Stimulated activated CD8-positive, alpha-beta memory T cell treated with anti-CD3 and anti-CD28 coated beads, Interleukin-15, amount 100 ng/mL, for 1 hour (primary cell): ENCODE measurements around the gene ESYT3.

Source experiments
- DNase-seq: peaks from one replicate; pipeline ENCODE4 v3.0.0-alpha.2; 2020; ENCODE audit warnings: low read depth

Gene ESYT3

GRCh38 chr3:138434276-138434874 lies at the start of gene ESYT3:
Gene ESYT3 (plus strand): TSS chr3:138434616. CDS start chr3:138434799, 183 bp downstream.
- DNase-seq: no peak

- DNase-seq: no peak
These were observed 49.4 kb upstream of the ESYT3 start for GRCh38 chr3:138384976-138385375.

GRCh38 chr3:138389144-138389601 lies 45.2 kb upstream of the ESYT3 start:
- no peak for DNase-seq

GRCh38 chr3:138389841-138390581 lies 44.4 kb upstream of the ESYT3 start:
- DNase-seq: no peak

- DNase-seq: no peak
These were observed 43.9 kb upstream of the ESYT3 start for GRCh38 chr3:138390582-138390932.

- no peak for DNase-seq
These were observed 40.3 kb upstream of the ESYT3 start for GRCh38 chr3:138394156-138394555.

- DNase-seq: no peak
These were observed 39.7 kb upstream of the ESYT3 start for GRCh38 chr3:138394686-138395085.

- DNase-seq: no peak
These were observed 38.3 kb upstream of the ESYT3 start for GRCh38 chr3:138395865-138396751.

GRCh38 chr3:138396752-138397410 lies 37.5 kb upstream of the ESYT3 start:
- no peak for DNase-seq

- no peak for DNase-seq
These were observed 36.4 kb upstream of the ESYT3 start for GRCh38 chr3:138397983-138398382.

GRCh38 chr3:138398791-138399575 lies 35.4 kb upstream of the ESYT3 start:
- DNase-seq: no peak

GRCh38 chr3:138399766-138400165 lies 34.6 kb upstream of the ESYT3 start:
- no peak for DNase-seq

- no peak for DNase-seq
These were observed 33.8 kb upstream of the ESYT3 start for GRCh38 chr3:138400651-138401070.

GRCh38 chr3:138401834-138402233 lies 32.6 kb upstream of the ESYT3 start:
- DNase-seq: no peak

GRCh38 chr3:138404121-138404520 lies 30.3 kb upstream of the ESYT3 start:
- no peak for DNase-seq

GRCh38 chr3:138405001-138405400 lies 29.4 kb upstream of the ESYT3 start:
- DNase-seq: no peak

GRCh38 chr3:138405486-138405885 lies 28.9 kb upstream of the ESYT3 start:
- DNase-seq: no peak

- no peak for DNase-seq
These were observed 27.8 kb upstream of the ESYT3 start for GRCh38 chr3:138406606-138407005.

GRCh38 chr3:138407236-138407907 lies 27.0 kb upstream of the ESYT3 start:
- no peak for DNase-seq

- DNase-seq: no peak
These were observed 25.5 kb upstream of the ESYT3 start for GRCh38 chr3:138408751-138409570.
